Effector memory CD4-positive, alpha-beta T cell (primary cell): ENCODE results near the gene SLC8B1.

Experiments
- DNase-seq, 3 donors: peaks; one replicate each; pipeline ENCODE4 v3.0.0-alpha.2; 2020
- H3K27ac ChIP-seq: 2 replicates; pipeline ENCODE4 v1.7.0; 2013; ENCODE audit warnings: mild to moderate bottlenecking, low read length, moderate library complexity; ENCODE audit not compliant: insufficient read depth, poor library complexity, severe bottlenecking
- H3K27me3 ChIP-seq: replicated peaks from 2 replicates; pipeline ENCODE4 v1.7.0; 2013; ENCODE audit warnings: mild to moderate bottlenecking, low read length; ENCODE audit not compliant: insufficient read depth, control insufficient read depth, poor library complexity, severe bottlenecking
- H3K36me3 ChIP-seq: 2 replicates; pipeline ENCODE4 v1.7.0; 2013; ENCODE audit warnings: mild to moderate bottlenecking, low read length, moderate library complexity; ENCODE audit not compliant: control insufficient read depth, insufficient read depth
- H3K4me1 ChIP-seq: 2 replicates; pipeline ENCODE4 v1.7.0; 2013; ENCODE audit warnings: low read length, mild to moderate bottlenecking; ENCODE audit not compliant: control insufficient read depth, insufficient read depth, poor library complexity, severe bottlenecking
- H3K4me3 ChIP-seq: 2 replicates; pipeline ENCODE4 v1.7.0; 2013; ENCODE audit warnings: low read length, low read depth, mild to moderate bottlenecking; ENCODE audit not compliant: insufficient read depth, poor library complexity, severe bottlenecking
- H3K9me3 ChIP-seq: 2 replicates; pipeline ENCODE4 v1.7.0; 2013; ENCODE audit warnings: mild to moderate bottlenecking, low read length, moderate library complexity; ENCODE audit not compliant: control insufficient read depth

Gene SLC8B1

DNA sequence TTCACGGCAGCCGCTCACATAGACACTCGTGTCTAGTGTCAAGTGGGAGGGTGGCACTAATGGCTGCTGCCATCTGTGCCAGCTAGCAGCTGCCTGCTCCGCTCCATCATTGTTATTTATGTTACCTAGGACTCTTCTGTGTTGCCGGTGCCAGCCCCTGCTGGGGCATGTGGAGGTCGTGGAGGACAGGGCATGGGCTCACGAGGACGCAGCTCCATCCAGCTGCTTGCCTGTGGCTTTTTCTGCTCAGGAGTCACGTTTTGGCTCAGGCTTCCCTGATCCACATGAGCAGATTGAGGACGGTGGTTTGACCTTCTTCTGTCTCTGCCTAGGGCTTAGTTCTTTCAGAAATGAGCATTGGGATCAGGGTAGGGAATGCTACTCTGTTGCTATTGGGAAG lies 82.4 kb downstream of the SLC8B1 start:
- Histone ChIP-seq H3K36me3 (peaks cover 19% of the 10 kb centered on the region), H3K9me3 (no peaks in the 10 kb centered on the region)
- DNase-seq: no peak

DNA sequence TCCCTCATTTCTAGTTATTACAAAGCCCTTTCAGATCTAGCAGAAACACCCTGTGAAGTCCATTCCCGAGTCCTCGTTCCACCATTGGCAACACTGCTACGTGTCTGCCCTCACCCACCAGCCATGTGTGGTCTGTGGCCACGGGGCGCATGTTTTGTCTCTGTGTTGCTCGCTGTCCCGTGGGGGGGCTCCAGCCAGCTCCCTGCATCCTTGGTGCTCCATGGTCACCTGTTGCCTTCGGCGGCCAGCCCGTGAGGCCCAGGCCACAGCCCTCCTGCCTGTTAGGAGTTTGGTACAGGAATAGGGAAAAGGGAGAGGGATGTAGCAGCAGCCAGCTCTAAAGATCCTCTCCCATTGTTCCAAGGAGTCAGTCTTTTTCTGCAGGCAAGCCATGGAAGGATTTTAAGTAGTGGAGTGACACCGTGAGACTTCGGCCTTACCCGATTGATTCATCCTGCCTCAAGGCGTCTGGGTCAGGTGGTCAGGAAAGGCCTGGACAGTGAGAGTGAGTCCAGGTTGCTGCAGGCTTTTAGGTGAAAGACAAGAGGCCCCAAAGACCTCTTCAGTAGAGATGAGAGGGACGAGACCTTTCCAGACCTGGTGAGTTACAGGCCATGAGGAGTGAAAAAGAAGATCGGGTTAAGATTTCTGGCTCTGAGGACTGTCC lies 83.4 kb downstream of the SLC8B1 start:
- Histone ChIP-seq H3K4me3 (no peak overlapping the region), H3K36me3 (peaks cover 23% of the 10 kb centered on the region), H3K9me3 (no peaks in the 10 kb centered on the region), H3K27ac (no peak overlapping the region), H3K4me1 (no peaks in the 10 kb centered on the region), H3K27me3 (no peaks in the 10 kb centered on the region)
- DNase-seq: no peak

More for the DNA sequence above, 82.4 kb downstream of the SLC8B1 start:
- H3K4me3 ChIP-seq: no peak overlapping the region
- no peaks in the 10 kb centered on the region for H3K4me1 ChIP-seq
- H3K27ac ChIP-seq: no peak overlapping the region
- H3K27me3 ChIP-seq: no peaks in the 10 kb centered on the region

DNA sequence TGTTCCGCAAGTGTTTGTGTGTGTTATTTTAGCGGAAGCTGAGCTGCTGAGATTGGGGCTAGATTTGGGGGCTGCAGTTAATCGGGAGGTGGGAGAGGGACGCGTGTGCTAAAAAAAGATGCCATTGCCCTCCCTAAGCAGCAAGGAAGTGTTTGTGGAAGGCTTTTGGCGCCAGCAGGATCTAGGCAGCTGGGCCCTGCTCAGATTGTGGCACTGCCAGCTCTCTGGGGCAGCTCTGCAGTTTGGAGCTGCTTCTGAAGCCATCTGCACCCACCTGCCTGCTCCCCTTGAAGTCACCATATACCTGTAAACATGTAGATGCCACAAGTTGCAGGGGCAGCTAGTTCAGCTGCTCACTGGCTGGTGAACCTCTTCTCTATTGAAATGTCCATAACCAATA lies 84.9 kb downstream of the SLC8B1 start:
- no peak for DNase-seq
- Histone ChIP-seq H3K4me3 (no peak overlapping the region), H3K27ac (no peak overlapping the region), H3K27me3 (no peaks in the 10 kb centered on the region), H3K9me3 (no peaks in the 10 kb centered on the region), H3K36me3 (peaks cover 24% of the 10 kb centered on the region), H3K4me1 (no peaks in the 10 kb centered on the region)

DNA sequence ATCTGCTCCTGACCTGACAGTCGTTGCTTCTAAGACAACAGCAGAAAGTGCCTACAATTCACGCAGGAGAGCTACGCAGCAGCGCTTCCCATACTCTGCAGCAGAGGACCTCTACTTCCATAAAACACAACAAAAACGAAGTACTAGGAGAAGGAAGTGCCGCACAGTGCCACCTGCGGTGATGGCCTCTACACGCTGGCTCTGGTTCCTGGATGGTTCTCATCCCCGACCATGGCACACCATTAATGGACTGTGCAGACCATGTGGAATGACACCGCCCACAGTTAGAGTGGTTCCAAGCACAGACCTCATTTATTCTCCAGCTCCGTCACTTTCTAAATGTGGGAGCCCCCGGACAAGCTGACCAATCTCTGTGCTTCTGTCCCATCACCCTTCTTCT lies 85.4 kb downstream of the SLC8B1 start:
- Histone ChIP-seq H3K4me1 (no peaks in the 10 kb centered on the region), H3K27me3 (no peaks in the 10 kb centered on the region), H3K27ac (no peak overlapping the region), H3K36me3 (peaks cover 24% of the 10 kb centered on the region), H3K4me3 (no peak overlapping the region), H3K9me3 (no peaks in the 10 kb centered on the region)
- DNase-seq: no peak

DNA sequence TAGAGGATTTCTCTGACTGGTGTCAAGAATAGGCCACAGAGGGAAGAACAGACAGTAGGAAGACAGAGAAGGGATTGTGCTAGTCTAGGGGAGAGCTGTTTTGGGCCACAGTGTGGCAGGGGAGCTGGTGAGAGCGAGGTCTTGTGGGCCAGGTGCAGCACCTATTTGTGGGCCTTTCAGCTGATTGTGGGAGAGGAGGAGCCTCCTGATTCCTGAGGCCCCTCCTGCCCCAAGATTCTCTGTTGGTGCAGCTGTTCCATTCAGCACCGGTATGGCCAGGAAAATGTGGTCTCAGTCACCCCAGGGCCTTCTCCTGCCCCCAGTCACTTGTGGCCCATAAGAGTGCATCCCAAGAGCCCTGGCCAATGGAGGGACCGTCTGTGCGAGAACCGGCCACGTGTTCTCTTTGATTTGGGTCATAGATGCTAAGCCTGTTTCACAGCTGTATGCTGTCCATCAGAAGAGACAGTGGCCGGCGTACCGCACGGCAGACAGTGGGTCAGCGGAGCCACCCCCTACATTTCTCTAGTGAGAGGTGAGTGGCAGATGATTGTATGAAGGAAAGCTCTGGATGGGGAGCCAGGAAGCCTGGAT lies 86.0 kb downstream of the SLC8B1 start:
- no peaks in the 10 kb centered on the region for H3K4me1 ChIP-seq
- H3K36me3 ChIP-seq: peaks cover 24% of the 10 kb centered on the region
- DNase-seq: no peak
- no peaks in the 10 kb centered on the region for H3K27me3 ChIP-seq
- H3K4me3 ChIP-seq: no peak overlapping the region
- no peaks in the 10 kb centered on the region for H3K9me3 ChIP-seq
- no peak overlapping the region for H3K27ac ChIP-seq
